ENCODE results near the gene CFAP45.
"Not testable (repeated sequence)": the region's sequence is repeated elsewhere in the genome, so short reads cannot be mapped to it uniquely, and the experiment has no call there.

The CFAP45 gene

GRCh38 chr1:159904036-159904435, 4.1 kb upstream of the CFAP45 start:
- DNase-seq = not testable (repeated sequence)

GRCh38 chr1:159902541-159902940, 2.6 kb upstream of the CFAP45 start:
- DNase-seq = no peak

DNA sequence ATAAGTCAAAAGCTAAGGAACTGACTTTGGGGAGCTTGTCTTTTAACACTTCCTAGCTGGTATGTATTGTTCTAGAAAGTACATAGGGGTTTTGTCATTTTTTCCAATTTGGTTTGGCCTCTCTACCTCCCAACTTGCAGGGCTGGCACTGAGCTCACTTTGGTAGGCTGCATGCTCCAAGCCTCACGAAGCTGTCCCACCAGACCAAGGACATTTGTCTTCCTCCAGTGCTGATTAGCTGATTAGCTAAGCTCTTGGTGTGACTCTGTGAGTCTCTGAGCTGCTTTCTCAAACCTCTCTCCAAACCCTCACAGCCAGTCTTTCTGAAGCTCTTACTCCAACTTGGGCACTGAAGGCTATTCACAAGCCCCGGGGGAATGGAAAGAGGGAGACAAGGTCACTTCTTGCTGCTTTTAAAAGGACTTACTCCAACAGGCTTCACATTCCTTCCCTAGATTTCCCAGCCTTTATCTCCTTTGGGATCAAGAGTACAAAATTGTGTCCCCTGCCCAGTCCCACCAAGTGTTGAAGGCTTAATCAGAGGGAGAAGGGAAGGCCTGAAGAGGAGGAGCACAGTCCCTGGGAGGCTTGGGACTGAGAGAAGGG, 893 bp upstream of the CFAP45 start:
- DNase-seq = no peak

GRCh38 chr1:159899634-159900033, 331 bp downstream of the CFAP45 start:
- not testable (repeated sequence) for DNase-seq

GRCh38 chr1:159898527-159898926, 1.4 kb downstream of the CFAP45 start:
- DNase-seq = no peak

GRCh38 chr1:159897962-159898361, 2.0 kb downstream of the CFAP45 start:
- no peak for DNase-seq

- DNase-seq = no peak
These were observed 3.4 kb downstream of the CFAP45 start for GRCh38 chr1:159896546-159896930.

DNA sequence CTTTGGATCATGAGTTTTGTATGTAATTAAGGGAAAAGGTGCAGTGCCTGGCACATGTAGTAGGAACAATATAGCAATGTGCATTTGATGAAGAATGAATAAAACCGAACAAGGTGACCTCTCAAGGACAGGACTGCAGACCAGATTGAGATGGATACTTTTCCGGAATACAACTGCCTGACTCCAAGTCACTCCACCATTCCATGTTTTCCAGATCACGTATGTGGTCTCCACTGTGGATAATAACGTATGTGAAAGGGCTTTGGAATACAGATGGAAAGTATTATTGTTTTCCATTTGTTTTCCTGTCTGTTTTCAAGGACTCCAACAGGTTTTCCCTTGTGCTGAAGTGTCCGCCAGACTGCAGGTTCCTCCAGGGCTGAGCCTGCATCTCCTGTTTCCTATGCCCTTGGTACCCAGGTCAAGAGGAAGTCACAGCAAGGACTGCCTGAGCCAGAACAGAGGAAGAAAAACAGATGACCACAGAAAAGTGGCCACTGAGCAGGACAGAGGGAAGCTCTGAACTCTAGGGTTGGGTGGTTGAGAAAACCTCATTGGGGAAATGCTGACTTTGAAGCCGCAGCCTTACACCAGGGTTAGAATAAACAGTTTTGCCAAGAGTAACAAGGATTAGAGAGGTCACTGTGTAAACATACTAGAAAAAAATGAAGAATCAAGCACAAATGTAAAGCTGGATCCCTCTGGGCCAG, 4.0 kb downstream of the CFAP45 start:
- no peak for DNase-seq

DNA sequence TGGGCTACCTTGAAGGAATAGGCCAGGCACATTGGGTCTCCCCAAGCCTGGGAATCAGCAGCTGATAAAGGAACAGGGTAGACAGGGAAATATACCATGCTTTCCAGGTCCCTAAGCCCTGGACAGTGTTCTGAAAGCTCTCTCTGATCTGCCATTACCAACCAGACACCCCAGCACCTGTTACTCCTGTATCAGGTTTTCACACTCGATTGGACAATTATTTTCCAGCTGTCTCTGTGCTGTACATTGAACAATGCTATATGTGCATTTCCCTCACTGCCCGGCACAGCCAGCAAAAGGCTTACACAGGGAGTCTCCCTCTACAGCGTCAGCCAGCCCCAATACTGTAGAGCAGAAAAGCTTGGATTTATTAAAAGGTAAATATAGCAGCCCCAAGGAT, 4.7 kb downstream of the CFAP45 start:
- DNase-seq = no peak

GRCh38 chr1:159892944-159893343, 7.0 kb downstream of the CFAP45 start:
- DNase-seq = no peak

- DNase-seq = peak; percentile 81 to 82
These were observed 8.4 kb downstream of the CFAP45 start for GRCh38 chr1:159891275-159892157.

- DNase-seq = no peak
These were observed 9.6 kb downstream of the CFAP45 start for GRCh38 chr1:159890390-159890789.

- DNase-seq = no peak
These were observed 10.1 kb downstream of the CFAP45 start for GRCh38 chr1:159889821-159890252.

DNA sequence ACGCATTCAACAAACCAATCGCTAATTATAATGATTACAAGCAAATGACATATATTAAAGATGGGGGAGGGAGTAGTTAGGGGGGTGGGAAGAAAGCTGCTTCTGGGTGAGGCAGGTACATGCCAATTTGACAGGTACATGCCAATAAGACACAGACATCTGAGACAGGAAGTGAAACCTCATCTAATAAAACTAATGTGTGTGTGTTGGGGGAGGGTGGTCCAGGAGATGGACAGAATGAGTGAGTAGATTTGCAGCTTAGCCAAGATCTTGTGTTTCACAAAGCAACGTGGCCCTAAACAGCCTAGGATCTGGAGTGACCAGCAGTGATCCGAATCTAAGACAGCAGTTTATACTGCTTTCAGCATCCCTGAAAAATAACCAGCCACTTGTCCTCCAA, 10.8 kb downstream of the CFAP45 start:
- DNase-seq = no peak

GRCh38 chr1:159884296-159884695, 15.7 kb downstream of the CFAP45 start:
- no peak for DNase-seq

GRCh38 chr1:159883134-159883533, 16.8 kb downstream of the CFAP45 start:
- DNase-seq = no peak

DNA sequence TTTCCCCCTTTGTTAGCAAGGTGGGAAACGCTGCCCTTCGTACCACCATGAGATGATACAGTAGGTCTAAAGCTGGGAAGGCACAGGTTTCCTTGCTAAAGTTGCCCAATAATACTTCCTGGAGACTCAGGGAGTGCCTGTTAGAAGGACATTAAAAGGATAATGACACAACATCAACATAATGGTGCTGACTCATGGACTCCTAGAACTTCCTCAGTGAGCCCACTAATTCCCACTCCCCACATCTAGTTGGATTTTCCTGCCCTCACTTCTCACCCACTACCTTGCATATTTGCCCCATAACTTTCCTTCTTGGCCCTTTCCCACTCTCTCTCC, 17.5 kb downstream of the CFAP45 start:
- DNase-seq = no peak

DNA sequence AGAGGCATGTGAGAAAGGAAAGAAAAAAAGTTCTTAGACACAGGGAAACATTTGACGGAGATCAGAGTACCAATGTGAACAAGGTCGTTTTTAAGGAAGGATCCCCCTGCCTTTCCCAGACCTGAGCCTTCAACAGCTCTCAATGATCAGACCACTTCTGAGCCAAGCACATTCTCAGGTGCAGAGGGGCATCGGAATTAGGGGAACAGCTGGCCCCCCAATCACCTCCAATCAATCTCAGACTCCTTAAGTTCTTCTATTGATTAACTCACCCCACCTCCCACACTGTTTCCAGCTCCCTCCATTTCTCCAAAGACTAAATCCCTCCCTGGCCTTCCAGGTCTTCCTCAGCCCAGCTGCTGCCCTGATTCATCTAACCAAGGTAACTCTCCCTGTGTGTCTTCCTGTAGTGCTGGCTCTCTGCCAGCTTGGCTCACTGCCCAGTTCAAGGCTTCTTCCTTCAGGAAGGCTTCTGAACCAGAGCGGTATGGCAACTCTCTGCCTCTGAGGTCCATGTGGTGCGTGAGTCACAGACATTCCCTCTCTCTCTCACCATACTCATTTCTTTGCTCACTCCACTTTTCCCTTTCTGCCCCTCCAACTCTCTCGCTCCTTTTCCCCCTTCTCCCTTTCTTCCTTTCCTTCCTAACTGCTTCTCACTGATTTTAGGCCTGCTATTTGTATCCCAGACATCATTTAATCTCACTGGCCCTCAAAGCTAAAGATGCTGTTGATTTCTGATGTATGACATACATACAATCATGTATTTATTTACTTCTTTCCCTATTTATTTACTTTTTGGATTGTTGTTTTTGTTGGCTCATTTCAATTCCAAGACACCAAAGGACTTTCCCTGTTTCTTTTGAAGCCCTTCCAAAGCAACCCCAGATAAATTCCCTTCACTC, 18.1 kb downstream of the CFAP45 start:
- peak; percentile 76 to 80 for DNase-seq

DNA sequence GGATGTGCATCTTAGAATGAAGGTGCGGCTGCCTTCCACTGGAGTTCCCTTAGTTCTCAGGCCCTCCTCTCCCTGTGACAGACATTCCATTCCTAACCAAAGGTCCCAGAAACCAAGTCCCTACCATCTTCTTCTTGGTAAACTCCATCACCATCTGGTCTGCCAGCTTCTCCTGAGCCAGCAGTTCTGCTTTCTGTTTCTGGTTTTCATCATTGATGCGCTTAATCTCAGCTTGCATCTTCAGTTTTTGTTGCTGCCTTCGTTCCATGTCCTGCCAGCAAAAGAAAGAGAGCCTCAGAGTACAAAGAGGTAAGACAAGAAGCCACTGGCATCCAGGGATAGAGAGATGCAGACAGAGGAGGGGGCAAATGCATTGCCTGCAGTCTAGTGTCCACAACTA, 19.5 kb downstream of the CFAP45 start:
- DNase-seq = no peak

GRCh38 chr1:159879977-159880376, 20.0 kb downstream of the CFAP45 start:
- DNase-seq = no peak

DNA sequence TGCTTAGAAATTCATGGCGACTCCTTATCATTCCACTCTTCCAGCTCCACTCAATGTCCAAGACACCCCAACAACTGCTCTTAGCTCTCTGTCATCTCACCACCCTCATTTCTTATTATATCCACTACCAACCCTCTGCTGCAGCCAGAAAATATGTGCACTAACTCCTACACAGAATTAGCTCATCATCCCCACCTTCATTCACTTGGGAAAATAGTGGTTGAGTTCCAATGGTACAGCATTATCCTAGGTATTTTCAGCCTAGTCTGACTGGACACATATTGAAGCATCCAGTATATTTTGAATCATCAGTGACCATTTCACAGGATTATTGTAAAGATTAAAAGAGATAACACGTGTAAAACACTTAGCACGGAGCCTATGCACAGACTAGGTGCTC, 20.8 kb downstream of the CFAP45 start:
- DNase-seq = no peak

DNA sequence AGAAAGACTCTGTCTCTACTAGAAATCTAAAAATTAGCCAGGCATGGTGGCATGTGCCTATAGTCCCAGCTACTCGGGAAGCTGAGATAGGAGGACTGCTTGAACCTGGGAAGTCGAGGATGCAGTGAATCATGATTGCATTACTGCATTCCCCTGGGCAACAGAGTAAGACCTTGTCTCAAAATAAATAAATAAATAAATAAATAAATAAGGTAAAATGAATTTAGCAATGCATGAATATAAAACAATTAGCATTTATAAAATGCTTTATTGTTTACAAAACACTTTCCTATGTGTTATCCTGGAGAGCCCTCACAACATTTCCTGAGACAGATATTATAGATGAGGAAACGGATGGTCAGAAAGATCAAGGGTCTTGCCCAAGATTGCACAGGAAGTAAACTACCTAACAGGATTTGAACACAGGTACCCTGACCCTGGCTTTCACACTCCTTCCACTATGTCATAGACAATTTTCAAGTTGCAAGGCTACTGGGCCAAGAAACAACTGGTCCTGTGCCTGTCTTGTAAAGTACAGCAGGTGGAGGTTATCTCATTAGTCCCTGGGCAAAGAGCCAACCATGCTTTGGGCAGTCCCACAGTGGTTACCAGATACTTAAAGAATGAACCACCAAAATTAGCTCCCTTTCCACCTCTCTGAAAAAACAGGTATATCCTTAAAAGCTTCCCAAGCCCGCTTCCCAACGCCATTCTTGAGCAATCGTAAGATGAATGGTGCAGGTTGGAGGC, 22.1 kb downstream of the CFAP45 start:
- DNase-seq = no peak

Data from SHP77 (cell line).